ENCODE results near the gene SFRP4.

SFRP4 gene

DNA sequence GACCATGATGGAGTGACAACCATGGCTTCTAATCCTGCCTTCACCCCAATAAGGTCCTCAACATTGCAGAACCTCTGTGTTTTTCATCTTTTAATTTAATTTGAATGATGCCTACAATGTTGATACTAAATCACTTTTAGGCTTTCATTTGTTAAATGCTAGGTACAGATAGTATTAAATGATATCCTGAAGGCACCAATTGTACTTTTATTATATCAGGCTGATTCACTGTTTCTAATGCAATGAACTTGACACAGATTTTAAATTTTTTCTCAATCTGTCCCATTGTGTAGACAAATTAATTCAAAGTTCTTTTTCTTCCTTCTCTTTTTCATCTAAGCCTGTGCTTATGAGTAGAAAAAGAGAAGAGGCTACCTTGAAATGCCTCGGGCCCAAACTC, 9.0 kb upstream of the SFRP4 start:
- DNase-seq (ENCODE audit: low read depth in 2 of 2): no peak

DNA sequence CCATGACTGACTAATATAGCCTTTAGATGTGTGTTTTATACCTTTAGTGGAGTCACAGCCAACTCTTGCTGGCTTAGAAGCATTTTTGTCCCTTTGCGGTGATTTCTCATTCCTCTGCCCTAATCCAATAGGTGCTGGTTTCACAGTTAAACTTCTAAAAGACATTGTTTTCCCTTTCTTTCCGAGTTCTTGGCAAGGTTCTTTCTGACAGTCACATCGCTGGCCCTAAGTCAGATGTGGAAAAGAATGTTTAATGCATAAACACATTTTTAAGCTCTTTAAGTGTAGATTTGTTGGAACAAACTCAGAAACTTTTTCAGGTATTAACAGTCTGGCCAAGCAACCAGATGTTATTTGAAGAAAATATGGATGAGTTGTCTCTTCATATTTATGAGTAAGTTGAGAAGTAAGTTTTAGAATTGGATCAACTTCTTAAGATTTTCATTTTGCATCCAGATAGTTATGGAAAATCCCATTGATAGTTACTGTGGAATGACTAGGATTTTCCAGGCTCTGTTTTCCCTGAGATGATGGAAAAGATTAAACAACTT, 7.9 kb upstream of the SFRP4 start:
- no peak for DNase-seq (ENCODE audit: low read depth in 2 of 2)

DNA sequence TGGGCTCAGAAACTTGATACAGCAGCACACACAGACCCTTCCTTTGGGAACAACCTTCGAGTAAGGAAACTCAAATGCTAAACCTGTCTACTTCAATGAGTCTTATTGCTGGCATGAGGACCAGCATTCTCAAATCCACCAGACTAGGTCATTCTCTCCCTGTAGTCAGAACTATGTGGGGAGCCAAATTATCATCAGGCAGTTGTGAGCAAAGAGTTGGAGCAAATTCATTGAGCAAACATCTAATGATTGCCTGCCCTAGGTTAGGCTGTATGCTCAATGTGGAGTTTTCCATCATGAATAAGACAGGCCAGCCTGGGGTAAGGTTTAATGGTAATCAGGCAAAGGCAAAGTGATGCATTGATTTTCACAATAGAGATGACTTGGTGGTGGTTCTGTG, 7.4 kb upstream of the SFRP4 start:
- no peak for DNase-seq (ENCODE audit: low read depth in 2 of 2)

DNA sequence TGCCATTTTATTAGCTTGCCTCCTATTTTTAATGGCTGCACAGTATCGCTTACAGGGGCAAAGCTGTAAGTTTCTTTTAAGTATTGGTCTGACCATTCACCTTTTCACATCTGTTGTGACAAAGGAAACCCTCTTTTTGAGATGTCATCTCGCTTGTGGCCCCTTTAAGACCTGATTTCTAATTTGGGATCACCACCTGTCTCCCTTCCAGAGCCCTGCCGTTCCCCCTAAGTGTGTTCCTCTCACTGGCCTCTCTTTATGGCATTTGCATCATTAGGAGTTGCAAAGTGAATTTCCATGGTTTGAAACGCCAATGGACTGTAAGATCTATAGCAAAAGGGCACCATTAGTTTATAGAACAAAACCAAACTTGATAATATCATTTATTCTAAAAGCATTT, 5.3 kb upstream of the SFRP4 start:
- DNase-seq (ENCODE audit: low read depth in 2 of 2): no peak

DNA sequence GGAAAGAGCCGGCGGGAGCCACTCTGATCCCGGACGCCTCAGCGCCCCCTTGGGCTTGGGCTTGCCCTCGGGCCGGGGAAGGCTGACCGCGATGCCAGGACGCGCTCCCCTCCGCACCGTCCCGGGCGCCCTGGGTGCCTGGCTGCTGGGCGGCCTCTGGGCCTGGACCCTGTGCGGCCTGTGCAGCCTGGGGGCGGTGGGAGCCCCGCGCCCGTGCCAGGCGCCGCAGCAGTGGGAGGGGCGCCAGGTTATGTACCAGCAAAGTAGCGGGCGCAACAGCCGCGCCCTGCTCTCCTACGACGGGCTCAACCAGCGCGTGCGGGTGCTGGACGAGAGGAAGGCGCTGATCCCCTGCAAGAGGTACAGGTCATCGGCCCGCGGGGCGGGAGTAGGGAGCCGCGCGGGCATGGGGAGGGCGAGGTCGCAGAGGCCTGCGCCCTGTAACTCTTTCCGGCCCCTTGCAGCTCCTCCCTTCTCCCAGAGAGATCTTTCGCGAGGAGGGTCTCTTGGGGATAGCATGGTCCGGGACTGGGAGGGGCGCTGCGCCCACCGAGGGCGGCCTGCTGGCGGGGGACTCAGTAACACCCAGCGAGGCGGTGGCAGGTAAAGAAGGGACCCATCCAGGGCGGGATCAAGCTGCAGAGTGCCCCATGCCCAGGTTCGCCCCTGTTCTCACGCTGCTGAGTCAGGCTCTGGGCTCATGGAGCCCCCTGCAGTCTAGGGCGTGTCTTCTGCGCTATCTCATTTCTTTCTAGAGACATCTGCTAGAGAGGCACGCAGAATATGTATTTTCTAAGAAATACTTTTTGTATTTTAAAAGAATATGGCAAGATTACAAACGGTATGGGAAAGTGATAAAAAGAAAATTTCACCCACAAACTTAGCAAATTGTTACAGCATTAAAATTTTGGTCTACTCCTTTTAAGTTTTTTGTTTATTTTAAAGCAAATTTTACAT, 4.5 kb upstream of the SFRP4 start:
- no peak for DNase-seq (ENCODE audit: low read depth in 2 of 2)

DNA sequence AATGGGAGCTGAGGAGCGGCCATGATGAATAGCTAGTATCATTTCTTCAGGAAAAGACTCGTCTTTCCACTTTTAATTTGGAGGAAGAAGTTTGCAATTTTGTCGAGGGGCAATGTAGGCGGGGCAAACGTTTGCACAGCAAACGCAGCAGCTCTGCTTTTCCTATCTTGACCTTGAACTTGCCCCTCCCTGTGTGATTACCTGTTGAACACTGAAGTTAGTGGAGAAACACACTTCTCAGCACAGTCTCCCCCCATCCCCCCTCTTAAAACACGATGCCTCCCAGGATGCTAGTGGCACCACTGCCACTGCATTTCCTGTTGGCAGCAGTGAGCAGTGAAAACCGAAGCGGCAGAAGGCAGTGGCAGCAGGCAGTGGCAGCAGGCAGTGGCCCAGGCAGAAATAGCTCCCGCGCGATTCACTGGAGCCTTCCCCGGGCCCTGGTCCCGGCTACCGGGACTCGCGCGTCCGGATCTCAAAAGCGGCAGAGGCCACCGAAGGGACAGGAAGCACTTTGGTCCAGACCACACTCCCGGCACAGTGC, 3.8 kb upstream of the SFRP4 start, which contains the start of gene EPDR1:
TSS of gene EPDR1 (plus strand) at position 336 of the 544 bp plus-strand sequence. CDS start 300 bp downstream, outside the sequence.
- DNase-seq (ENCODE audit: low read depth in 2 of 2): no peak

DNA sequence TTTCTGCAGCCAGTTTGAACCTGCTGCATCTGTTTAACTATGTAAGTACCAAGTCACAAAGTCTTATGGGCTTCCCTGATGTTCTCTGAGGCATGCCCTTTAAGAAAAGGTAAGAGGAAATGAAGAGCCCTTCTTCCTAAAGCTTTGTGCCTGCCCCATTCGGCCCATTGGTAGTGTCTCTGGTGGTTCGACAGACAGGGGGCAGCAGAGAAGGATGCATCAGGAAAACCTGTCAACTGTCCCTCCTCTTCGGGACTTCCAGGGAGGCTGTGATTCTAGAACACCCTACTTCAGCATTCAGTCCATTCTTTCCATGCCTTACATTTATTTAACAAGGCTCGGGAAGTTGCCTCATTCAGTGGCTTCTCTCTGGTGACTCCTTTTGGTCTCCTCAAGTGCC, 1.9 kb upstream of the SFRP4 start:
- DNase-seq (ENCODE audit: low read depth in 2 of 2): no peak

DNA sequence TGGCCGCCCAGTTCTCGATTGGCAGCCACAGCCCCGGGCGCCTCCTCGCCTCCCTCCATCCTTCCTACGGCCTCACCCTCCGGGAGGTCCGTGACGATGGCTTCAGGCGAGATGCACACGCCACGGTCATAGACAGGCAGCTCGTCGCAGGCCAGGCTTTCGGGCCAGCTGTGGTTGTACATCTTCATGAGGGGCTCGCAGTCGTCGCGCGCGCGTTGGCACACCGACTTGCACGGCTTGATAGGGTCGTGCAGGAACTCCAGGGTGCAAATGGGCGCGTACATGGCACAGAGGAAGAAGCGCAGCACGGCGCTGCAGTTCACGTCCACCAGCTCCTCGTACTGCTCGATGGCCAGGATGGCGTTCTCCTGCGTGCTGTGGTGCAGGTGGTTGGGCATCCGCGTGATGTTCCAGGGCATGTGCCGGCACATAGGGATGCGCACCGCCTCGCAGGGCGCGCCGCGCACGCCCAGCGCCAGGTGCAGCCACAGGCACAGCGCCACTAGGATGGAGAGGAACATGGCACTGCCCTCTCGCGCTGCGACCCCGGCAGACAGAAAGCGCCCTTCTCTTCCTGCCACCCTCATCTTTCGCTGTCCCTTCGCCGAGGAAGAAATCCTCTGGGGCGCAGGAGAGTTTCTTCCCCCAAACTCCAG, 472 bp downstream of the SFRP4 start:
- no peak for DNase-seq (ENCODE audit: low read depth in 2 of 2)

DNA sequence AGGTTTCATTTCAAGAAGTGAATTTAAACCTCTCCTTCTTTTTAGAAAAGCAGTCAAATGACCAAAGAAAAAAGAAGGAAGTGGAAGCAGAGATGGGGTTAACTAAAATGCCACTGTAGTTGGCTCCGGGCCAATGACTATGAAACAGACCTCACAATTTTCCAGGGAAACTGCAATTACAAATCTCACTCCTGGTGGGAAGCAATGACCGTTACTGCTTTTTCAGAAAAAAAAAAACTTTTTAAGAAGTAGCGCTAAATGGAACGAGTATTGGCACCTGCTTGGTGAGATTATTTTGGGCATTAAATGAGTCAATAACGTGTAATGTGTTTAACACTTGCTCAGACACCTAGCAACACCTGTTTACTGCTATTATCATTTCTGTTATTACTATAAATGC, 1.2 kb downstream of the SFRP4 start:
- no peak for DNase-seq (ENCODE audit: low read depth in 2 of 2)

DNA sequence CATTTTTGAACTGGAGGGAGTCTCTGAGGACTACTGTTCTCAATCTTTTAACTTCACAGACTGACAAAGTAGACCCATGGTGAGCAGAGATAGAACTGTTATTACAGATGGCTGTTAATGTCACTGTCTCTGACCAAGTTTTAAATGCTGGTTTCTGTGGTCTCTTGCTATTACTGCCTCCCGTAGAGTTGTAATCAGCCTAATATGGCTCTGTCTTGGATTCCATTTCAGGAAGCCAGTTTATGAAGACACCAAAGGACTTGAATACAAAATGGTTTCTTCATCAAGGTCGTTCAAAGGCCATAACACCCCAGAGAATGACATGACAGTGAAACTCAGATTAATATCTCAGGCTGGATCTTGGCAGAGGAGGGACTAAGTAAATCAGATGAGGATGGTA, 3.9 kb downstream of the SFRP4 start:
- DNase-seq (ENCODE audit: low read depth in 2 of 2): no peak

DNA sequence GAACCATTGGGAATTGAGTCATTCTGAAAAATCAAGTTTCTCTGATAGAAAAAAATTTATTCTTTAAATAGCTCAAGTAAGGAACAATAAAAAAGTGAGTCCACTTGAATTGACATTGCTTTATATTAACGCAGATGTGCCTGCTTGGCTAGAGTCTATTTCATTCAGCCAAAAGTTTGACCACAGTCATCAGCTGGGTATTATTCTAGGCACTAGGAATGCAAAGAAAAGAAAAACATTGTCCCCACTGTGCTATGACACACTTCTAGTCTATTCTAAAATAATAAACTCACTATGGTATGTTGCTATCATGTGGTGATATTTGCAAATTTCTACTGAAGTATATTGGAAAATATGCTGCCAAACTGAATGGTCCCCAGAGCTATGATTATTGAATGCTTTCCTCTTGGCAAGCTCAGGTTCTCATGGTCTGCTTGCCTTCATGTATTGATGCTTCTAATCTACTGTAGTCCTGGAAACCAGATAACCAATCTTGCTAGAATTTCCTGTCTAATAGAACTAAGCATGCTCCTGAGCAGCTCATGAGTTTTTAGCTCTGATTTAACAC, 8.3 kb downstream of the SFRP4 start:
- DNase-seq (ENCODE audit: low read depth in 2 of 2): no peak

DNA sequence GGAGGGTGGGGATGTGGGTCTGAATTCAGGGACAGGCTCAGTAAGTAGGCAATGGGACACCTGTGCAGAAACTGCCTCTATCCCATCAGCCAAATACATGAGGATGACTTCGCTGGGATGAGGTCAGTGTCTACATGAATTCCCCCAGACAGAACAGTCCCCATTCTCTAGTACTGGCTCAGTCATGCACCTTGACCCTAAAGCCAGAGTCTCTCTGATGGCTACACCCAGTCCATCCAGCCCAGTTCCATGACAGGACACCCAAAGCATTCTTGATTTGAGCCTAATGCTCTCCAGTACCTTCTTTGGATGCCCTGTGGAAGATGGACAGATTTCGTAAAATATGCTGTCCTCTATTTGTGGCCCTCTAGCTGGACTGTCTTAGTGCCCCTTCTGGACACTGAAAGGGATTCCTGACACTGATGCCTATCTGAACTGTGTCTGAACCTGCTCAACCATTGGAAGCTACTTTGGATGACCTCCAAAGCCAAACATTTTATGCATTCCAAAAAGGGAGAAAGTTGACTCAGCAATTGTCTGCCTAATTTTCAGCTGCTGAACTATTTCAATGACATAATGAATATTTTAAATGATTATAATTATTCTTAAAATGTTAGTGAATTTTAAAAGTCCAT, 14.6 kb downstream of the SFRP4 start:
- DNase-seq (ENCODE audit: low read depth in 2 of 2): no peak

DNA sequence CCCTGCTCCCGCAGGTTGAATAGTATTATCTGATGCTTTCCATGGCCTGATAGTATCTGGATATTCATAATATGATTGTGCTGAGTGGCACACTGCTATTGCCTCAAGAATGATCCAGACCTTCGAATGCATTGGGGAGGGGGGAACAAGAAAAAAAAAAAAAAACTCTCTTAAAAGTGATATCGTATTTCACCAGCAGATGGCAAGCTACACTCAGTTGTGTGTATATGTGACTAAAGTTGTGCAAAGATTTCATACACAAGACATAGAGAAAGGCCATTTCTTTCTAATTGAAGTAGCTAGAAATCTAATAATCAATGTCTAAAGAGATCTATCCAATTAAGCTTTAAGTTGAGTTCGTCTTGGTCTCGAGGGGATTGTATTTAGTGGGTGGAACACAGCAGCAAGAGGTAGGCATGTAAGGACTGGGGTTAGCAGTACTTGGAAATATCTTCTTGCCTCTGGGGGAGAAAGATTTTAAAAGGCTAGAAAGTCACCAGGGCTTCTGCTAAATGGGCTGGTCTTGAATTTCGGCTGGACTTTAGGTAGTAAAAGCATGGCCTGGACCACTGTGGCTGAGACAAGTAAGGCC, 15.3 kb downstream of the SFRP4 start:
- no peak for DNase-seq (ENCODE audit: low read depth in 2 of 2)

DNA sequence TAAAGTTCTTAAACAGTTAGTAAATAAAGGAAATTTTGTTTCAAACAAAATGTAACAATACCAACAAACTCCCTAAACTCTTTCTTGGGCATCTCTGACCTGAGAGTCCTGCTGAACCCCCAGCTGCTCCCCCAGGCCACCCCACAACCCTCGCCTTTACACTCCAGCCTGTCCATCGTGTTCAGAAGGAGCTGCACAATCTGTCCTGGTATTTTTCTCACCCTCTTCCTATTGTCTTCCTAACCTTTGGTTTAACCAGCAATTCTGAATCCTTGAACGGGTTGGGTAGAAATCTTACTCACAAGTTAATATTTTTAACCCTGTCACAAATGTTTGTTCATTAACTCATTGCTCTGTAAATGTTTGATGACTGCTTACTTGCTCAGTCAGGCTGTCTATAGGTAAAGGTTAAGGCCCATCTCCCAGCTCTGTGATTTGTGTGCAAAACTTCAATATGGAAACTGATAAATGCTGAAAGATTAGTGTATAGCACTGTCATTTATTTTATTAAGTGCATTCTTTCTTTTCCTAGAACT, 16.8 kb downstream of the SFRP4 start:
- no peak for DNase-seq (ENCODE audit: low read depth in 2 of 2)

DNA sequence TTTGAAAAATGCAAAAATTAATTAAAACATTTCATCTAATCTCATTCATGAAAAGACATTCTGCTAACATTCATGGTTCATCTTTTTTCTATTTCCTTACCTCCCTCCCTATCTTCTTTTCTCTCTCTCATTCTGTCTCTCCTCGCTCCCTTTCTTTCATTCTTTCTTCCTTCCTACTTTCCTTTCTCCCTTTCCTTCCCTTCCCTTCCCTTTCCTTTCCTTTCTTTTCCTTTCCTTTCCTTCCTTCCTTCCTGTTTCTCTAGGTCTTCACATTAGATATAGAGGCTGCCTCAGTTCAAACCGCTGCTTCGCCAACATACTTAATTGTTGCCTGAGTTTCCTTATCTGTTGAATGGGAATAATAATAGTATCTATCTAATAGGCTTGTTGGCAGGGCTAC, 21.9 kb downstream of the SFRP4 start:
- DNase-seq (ENCODE audit: low read depth in 2 of 2): no peak

DNA sequence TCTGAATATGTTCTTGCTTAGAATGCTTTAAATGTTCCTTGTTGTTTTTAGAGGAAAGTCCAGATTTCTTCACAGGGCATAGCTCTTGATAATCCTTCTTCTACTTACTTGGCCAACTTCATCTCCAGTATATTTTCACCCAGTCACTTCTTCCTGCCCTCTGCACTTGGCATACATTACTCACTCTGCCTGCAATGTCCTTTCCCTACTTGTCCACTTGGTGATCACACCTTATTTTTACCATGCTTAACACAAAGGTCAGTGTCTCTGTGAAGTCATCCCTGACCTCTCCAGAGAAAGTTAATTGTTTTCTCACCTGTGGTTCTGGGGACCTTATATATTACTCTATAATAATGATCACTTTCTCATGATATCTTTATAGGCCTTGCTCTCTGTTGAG, 23.3 kb downstream of the SFRP4 start:
- DNase-seq (ENCODE audit: low read depth in 2 of 2): no peak

DNA sequence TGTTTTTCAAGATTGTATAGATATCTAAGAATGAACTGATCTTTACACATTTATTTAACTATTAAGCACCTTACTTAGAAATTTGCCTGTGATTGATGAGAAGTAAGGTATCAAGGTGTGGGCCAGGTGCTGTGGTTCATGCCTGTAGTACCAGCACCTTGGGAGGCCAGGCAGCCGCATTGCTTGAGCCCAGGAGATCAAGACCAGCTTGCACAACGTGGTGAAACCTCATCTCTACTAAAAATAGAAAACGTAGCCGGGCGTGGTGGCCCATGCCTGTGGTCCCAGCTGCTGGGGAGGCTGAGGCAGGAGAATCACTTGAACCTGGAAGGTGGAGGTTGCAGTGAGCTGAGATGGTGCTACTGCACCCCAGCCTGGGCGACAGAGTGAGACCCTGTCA, 34.5 kb downstream of the SFRP4 start:
- no peak for DNase-seq (ENCODE audit: low read depth in 2 of 2)

Data from activated CD8-positive, alpha-beta memory T cell treated with anti-CD3 and anti-CD28 coated beads for 4 hours (primary cell).